PC-9 (cell line): Measurements from ENCODE around the gene STEAP3. TPM values are rescaled to one million over a fixed set of nuclear protein-coding genes. Genes with fewer than 3 reads are reported as not detected.

Experiments
- BruUV-seq: library from RNA; stranded (reverse); fragments of 400-500 nt; replicated peaks from 2 replicates; lab custom pipeline; 2021; lab: Mats Ljungman, UMichigan
- CTCF ChIA-PET: fragments of 300-600 bp; sonication (Branson Sonifier 250); formaldehyde crosslinking; loops from one replicate; lab custom pipeline; 2022; ENCODE audit warnings: antibody characterized with exemption; lab: Charles Lee
- POLR2A ChIA-PET: fragments of 300-600 bp; sonication (Branson Sonifier 250); formaldehyde crosslinking; loops from one replicate; lab custom pipeline; 2022; ENCODE audit warnings: antibody characterized with exemption; ENCODE audit not compliant: unreplicated experiment; lab: Charles Lee
- DNase-seq, 2 experiments: peaks; one replicate each; pipeline versions ENCODE4 v3.0.0 to v3.0.0-alpha.2; 2015 to 2022; ENCODE audit warnings: mixed read lengths in 1 of 2
- H2AFZ ChIP-seq: fragments of 200-600 bp; sonication (generic); 2 replicates; pipeline ENCODE4 v1.8.1; 2017; ENCODE audit warnings: antibody characterized with exemption
- H3F3A ChIP-seq: fragments of 200-600 bp; sonication (generic); 2 replicates; pipeline ENCODE4 v1.8.1; 2017; ENCODE audit warnings: antibody characterized with exemption, mild to moderate bottlenecking, low read depth; ENCODE audit not compliant: insufficient read depth
- H3K27ac ChIP-seq: fragments of 200-600 bp; sonication (generic); 2 replicates; pipeline ENCODE4 v1.6.1; 2016; ENCODE audit warnings: mixed run types
- H3K27me3 ChIP-seq: fragments of 200-600 bp; sonication (generic); 2 replicates; pipeline ENCODE4 v1.6.1; 2016; ENCODE audit warnings: low read depth, mixed run types; ENCODE audit not compliant: insufficient read depth
- H3K36me3 ChIP-seq: fragments of 200-600 bp; sonication (generic); 2 replicates; pipeline ENCODE4 v1.6.1; 2016; ENCODE audit warnings: low read depth, mixed run types
- H3K4me1 ChIP-seq: fragments of 200-600 bp; sonication (generic); replicated peaks from 2 replicates; pipeline ENCODE4 v1.6.1; 2016; ENCODE audit warnings: mixed run types; ENCODE audit not compliant: insufficient read depth
- H3K4me2 ChIP-seq: fragments of 200-600 bp; sonication (generic); 2 replicates; pipeline ENCODE4 v1.6.1; 2017; ENCODE audit warnings: mixed run types
- H3K4me3 ChIP-seq: fragments of 200-600 bp; sonication (generic); 2 replicates; pipeline ENCODE4 v1.6.1; 2016; ENCODE audit warnings: mixed run types
- H3K79me2 ChIP-seq: fragments of 200-600 bp; sonication (generic); 2 replicates; pipeline ENCODE4 v1.6.1; 2017; ENCODE audit warnings: low read depth, mixed run types
- H3K9me2 ChIP-seq: fragments of 200-600 bp; sonication (generic); 2 replicates; pipeline ENCODE4 v1.8.1; 2017; ENCODE audit warnings: mild to moderate bottlenecking; ENCODE audit not compliant: insufficient read depth
- H3K9me3 ChIP-seq: fragments of 200-600 bp; sonication (generic); 2 replicates; pipeline ENCODE4 v1.8.1; 2016; ENCODE audit warnings: low read depth; ENCODE audit not compliant: insufficient read depth
- H4K20me1 ChIP-seq: fragments of 200-600 bp; sonication (generic); 2 replicates; pipeline ENCODE4 v1.8.1; 2017; ENCODE audit not compliant: insufficient read depth
- EZH2 ChIP-seq: fragments of 200-600 bp; sonication (generic); IDR thresholded peaks from 2 replicates; pipeline ENCODE4 v1.8.0; 2017; ENCODE audit warnings: antibody characterized with exemption, low read depth
- intact Hi-C: fragments of 100-400 bp; cut with micrococcal nuclease; formaldehyde crosslinking; loops from one replicate; pipeline ENCODE4 v1.10.0; 2022; ENCODE audit not compliant: unreplicated experiment
- total RNA-seq: library from RNA; stranded (reverse); gene quantifications from 2 replicates; pipeline ENCODE4 v1.2.3, GENCODE V29; 2021
- TF ChIP-seq, protein P1 (sequence below): fragments of 200-600 bp; sonication (generic); conservative IDR thresholded peaks from 2 replicates; pipeline ENCODE4 v1.6.1; 2017; ENCODE audit warnings: mixed run types, antibody characterized with exemption, mild to moderate bottlenecking, moderate library complexity

Gene STEAP3
- total RNA-seq, 1 experiment from 2014 or later, result 23.0 TPM

DNA sequence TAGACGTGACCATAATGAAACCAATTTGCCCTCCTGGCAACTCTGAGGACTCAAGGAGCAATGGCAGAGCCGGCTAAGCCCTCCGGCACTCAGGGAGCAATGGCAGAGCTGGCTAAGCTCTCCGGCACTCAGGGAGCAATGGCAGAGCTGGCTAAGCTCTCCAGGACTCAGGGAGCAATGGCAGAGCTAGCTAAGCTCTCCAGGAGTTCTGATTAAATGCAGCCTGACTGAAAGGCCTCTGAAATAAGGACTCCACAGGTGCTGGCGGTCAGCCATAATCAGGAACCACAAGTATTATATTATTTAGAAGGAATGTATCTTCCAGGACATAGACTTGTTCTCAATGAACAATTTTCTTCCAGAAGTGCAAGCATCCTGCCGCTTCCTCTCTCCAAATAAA is 77.8 kb downstream of the STEAP3 start:
- intact Hi-C loops, result no loop called here
- Histone ChIP-seq H3K9me3 (no peaks in the 10 kb centered on the region), H3K9me2 (no peaks in the 10 kb centered on the region), H3K27me3 (no peaks in the 10 kb centered on the region), H4K20me1 (no peaks in the 10 kb centered on the region), H3K36me3 (no peaks in the 10 kb centered on the region), H3K4me2 (no peak overlapping the region), H2AFZ (no peak overlapping the region), H3K27ac (no peak overlapping the region), H3K4me3 (no peak overlapping the region), H3F3A (no peaks in the 10 kb centered on the region), H3K4me1 (no peaks in the 10 kb centered on the region), H3K79me2 (no peaks in the 10 kb centered on the region)
- ChIA-PET POLR2A (no interaction called here), CTCF (no interaction called here)
- TF ChIP-seq EZH2, result no peak
- TF ChIP-seq, protein P1, sequence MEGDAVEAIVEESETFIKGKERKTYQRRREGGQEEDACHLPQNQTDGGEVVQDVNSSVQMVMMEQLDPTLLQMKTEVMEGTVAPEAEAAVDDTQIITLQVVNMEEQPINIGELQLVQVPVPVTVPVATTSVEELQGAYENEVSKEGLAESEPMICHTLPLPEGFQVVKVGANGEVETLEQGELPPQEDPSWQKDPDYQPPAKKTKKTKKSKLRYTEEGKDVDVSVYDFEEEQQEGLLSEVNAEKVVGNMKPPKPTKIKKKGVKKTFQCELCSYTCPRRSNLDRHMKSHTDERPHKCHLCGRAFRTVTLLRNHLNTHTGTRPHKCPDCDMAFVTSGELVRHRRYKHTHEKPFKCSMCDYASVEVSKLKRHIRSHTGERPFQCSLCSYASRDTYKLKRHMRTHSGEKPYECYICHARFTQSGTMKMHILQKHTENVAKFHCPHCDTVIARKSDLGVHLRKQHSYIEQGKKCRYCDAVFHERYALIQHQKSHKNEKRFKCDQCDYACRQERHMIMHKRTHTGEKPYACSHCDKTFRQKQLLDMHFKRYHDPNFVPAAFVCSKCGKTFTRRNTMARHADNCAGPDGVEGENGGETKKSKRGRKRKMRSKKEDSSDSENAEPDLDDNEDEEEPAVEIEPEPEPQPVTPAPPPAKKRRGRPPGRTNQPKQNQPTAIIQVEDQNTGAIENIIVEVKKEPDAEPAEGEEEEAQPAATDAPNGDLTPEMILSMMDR, result no peak
- no peak for DNase-seq
- BruUV-seq, result no TSS peak

GRCh38 chr2:119304847-119305246 is 81.2 kb downstream of the STEAP3 start:
- Histone ChIP-seq H3K79me2 (no peaks in the 10 kb centered on the region), H3K9me3 (no peaks in the 10 kb centered on the region), H3K36me3 (no peaks in the 10 kb centered on the region), H3K27ac (no peak overlapping the region), H4K20me1 (no peaks in the 10 kb centered on the region), H3F3A (no peaks in the 10 kb centered on the region), H3K4me2 (no peak overlapping the region), H3K4me3 (no peak overlapping the region), H2AFZ (no peak overlapping the region), H3K9me2 (no peaks in the 10 kb centered on the region), H3K27me3 (no peaks in the 10 kb centered on the region), H3K4me1 (no peaks in the 10 kb centered on the region)
- BruUV-seq, result no TSS peak
- DNase-seq, result no peak
- intact Hi-C loops, result loop anchor here (5.0 kb wide), 1 partner anchor 423 kb away; no protein-coding TSS in a partner anchor
- POLR2A ChIA-PET, result no interaction called here
- CTCF ChIA-PET, result no interaction called here
- TF ChIP-seq, protein P1, result no peak
- no peak for TF ChIP-seq EZH2

GRCh38 chr2:119305497-119306195 is 82.0 kb downstream of the STEAP3 start:
- Histone ChIP-seq H3K27ac (no peak overlapping the region), H3K4me1 (no peaks in the 10 kb centered on the region), H2AFZ (no peak overlapping the region), H3K79me2 (no peaks in the 10 kb centered on the region), H3K4me2 (no peak overlapping the region), H3K9me3 (no peaks in the 10 kb centered on the region), H3F3A (no peaks in the 10 kb centered on the region), H3K27me3 (no peaks in the 10 kb centered on the region), H4K20me1 (no peaks in the 10 kb centered on the region), H3K36me3 (no peaks in the 10 kb centered on the region), H3K9me2 (no peaks in the 10 kb centered on the region), H3K4me3 (no peak overlapping the region)
- POLR2A ChIA-PET, result no interaction called here
- CTCF ChIA-PET, result no interaction called here
- no peak for DNase-seq
- no TSS peak for BruUV-seq
- TF ChIP-seq, protein P1, result no peak
- TF ChIP-seq EZH2, result no peak
- intact Hi-C loops, result loop anchor here (5.0 kb wide), 1 partner anchor 423 kb away; no protein-coding TSS in a partner anchor
